Measurements from ENCODE around the gene MRPL17.

The MRPL17 gene

DNA sequence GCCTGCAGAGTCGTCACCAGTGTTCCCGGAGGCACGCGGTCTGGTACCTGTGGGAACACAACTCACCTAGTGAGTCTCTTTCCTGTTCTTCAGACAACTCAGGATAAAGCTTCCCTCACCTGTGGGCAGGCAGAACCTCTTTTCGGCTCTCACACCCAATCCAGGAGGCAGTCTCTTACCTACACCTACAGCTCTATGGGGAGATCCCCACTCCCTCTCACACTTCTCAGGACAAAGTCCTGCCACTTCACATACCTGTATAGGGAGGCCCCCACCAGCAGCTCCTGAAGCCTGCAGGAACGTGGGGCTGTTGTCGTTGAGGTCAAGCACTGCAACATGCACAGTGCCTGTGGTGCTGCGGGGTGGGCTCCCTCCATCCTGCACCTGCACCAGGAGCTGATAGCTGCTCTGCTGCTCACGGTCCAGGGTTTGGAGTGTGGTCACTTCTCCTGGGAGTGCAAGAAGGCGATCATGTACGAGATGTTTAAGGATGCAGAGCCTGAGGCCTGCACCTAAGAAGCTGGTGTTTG lies 51.7 kb downstream of the MRPL17 start:
- no peak for DNase-seq

DNA sequence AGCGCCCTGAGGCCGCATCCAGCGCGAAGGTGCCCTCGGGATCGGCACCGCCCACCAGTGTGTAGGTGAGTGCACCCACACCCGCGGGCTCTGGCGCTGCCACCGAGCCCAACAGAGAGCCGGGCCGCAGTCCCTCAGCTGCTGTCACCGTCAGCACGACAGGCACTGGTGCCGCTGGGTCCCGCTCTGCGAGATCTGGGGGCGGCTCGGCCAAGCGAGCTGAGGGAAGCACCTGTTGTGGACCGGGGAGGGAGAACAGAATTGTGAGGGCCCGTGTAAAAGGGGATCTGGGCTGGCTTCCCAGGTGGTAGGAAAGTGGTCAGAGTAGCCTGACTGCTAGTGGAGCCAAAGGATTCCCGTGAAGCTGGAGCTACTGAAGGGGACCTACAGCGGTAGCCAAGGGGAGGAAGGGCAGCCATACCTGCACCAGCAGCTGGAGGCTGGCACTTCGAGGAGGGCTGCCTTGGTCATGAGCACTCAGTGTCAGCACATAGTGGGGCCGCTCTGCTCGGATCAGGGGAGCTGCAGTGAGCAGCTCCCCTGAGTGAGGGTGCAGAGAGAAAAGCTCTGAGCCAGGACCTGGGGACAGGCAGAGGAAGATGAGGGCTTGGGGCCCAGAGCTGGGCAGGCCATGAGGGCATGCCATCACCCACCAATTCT lies 52.4 kb downstream of the MRPL17 start:
- DNase-seq = peak; percentile 18

Measured in NCI-H1105 (cell line).